Fibroblast of skin of abdomen (primary cell): ENCODE results near the gene PSD.
A peak's percentile ranks its signal among the peaks of the same experiment; 100 is the strongest.

Source experiments
- DNase-seq: peaks from one replicate; pipeline ENCODE4 v3.0.0-alpha.2; 2013

The PSD gene

GRCh38 chr10:102419269-102420180 is 940 bp upstream of the PSD start:
- no peak for DNase-seq

DNA sequence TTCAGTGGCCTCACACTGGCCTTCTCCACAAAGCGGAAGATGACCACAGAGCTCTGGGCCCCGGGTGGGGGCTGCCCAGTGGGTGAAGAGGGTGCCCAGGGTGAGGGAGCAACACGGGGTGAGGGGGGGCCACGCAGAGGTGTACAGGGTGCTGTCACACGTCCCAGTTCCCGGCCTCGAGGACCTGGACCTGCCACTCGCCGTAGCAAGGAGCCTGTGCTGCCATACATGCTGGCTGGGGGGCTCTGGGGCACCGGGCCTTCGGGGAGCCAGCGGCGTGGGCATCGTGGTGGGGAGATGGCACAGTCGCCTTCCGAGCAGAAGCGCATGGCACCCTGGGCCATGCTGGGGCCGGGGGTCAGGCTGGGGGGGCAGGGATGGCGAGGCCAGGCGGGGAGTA is 1.9 kb downstream of the PSD start:
- DNase-seq, result no peak

DNA sequence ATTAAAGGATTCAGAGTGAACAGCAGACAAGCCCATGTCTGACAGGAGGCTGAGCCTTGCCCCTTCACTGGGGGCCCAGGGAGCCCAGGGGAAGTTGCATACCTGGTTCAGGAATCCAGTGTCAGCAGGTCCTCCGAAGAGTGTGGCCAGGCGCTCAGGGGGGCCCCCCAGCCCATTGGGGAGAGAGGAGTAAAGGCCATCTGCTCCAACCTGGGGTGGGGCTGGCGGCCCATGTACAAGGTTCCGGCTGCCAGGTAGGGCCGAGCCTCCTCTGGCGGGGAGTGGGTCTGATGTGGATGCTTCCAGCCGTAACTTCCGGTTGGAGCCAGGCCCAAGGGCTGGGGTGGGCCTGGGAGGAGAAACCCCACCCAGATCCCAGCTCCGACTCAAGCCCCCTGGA is 2.3 kb downstream of the PSD start:
- DNase-seq, result no peak

GRCh38 chr10:102414749-102415148 is 3.8 kb downstream of the PSD start:
- no peak for DNase-seq

- no peak for DNase-seq
Observed at GRCh38 chr10:102413806-102414561, 4.6 kb downstream of the PSD start.

- DNase-seq, result no peak
Observed at GRCh38 chr10:102413053-102413705, 5.4 kb downstream of the PSD start.

GRCh38 chr10:102412293-102412692 is 6.3 kb downstream of the PSD start:
- no peak for DNase-seq

- DNase-seq, result no peak
Observed at GRCh38 chr10:102411341-102412255, 7.0 kb downstream of the PSD start.

GRCh38 chr10:102410429-102411073 is 8.0 kb downstream of the PSD start:
- peak; percentile 42 for DNase-seq

DNA sequence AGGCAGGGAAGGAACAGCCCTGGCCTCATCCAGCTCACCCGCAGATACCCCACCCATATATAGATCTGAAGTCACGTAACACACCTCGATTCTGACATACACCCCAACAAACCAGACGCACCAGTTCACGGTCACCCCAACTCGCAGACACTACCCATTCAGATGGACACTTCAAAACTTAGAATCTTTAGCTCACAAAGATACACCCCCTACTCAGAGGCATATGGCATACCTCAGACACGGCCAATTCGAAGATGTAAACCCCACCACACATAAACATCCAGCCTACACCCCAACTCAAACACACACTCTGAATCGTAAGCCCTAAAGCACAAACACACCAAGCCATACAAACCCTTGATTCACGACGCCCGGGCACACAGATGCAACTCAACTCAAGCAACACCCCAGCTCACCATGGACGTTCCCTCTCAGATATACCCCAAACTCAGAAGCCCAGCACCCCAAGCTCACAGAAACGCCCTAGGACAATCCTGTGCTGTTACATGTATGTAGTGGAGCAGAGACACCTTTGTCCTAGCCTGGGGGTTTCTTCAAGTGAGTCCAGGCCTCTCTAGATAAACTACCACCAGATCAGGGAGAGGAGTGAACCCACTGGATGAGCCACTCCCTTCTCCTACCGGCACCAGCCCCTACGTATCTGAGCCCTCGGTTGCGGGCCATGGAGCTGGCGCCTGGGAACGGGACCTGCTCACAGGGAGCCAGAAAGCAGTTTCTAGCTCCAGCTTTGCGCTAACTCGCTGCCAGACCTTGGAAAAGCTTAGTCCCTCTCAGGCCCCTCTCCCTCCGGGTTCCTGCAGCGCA is 8.8 kb downstream of the PSD start:
- DNase-seq, result no peak

DNA sequence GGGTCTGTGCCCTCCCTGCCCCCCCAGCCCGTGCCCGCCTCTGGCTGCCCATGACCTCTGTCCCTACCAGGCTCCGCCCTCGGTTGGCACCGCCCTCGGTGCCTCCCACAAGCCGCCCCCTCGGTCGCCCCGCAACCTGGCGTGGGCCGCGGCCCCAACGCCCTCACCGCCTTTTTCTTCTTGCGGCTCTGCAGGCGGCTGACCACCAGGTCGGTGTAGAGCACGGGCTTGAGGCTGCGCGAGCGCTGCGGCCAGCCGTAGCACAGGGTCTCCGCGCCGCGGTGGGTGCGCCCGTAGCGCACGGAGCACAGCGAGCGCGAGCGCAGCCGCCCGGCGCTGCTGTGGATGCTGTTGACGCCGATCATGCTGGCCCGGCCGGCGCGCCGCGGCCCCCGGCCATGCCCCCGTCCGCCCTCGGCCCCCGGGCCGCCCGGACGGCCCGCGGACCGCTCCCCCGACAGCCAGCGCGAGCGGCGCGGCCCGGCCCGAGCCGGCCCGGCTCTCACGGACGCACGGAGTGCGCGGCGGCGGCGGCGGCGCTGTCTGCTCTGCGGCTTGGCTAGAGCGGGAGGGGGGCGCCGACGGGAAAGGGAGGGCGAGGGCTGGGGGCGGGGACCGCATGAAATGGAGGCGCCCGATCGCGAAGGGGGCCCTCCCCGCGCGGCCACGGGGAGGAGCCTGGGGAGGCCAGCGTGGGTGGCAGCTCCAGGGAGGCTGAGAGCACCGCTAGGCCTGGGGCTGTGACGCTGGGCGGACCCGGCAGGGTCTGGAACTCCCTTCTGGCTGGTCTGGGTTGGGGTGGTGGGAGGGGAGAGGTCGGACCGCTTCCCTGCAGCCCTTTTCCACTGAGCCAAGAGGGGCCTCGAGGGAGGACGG is 9.6 kb downstream of the PSD start:
- peak; percentile 62 for DNase-seq

DNA sequence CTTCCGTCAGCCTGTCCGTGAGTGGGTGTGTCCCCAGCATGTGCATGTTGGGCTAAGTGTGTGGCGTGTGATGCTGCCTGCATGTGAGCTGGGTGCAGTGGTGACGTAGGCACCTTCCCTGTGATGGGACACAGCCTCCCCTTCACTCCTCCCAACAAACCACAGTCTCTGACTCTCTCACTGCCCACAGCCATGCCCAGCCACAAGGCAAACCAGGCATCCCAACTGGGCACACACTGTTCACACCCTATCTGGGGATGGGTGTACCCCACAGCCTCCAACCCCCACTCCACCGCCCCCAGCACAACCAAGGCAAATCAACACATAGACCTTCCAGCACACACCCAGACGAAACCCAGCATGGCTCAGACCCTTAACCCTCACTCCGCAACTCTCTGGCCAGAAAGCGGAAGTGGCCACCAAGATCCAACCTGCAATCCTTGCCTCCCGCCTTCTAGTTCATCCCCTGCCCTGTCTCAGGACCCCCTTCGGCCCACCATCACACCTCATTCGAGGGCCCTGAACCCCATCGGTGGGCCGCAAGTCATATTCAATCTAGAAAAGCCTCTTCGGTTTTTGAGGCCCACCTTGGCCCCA is 10.4 kb downstream of the PSD start:
- DNase-seq, result no peak

DNA sequence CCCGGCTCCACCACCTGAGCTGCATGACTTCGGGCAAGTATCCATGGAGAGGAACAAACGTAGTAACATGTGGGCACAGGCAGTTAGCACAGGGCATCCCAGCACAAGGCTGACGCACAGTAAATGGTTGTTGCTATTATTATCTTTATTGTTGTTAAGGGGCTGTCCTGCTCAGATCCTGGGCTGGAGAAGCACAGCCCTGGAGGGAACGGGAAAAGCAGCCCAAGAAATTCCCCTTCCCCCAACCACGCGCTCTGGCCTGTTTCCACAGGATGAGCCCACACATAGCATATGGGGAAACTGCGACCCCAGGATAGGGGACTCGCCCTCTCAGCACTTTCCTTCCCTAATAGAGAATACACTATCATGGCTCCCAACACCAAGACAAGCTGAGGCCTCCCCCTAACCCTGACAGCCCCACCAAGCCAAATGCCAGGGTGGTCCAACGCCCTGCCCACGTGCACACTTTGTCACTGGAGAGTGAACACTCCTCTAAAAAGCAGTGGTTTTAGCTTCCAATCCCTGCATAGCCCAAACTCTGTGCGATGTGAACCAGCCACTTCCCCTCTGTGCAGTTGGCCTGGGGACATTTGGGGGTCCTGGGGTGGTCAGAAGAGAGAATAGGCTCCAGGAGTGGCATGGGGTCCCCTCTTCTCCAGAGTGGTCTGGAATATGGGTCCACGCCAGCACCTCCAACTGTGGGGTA is 11.0 kb downstream of the PSD start:
- no peak for DNase-seq

DNA sequence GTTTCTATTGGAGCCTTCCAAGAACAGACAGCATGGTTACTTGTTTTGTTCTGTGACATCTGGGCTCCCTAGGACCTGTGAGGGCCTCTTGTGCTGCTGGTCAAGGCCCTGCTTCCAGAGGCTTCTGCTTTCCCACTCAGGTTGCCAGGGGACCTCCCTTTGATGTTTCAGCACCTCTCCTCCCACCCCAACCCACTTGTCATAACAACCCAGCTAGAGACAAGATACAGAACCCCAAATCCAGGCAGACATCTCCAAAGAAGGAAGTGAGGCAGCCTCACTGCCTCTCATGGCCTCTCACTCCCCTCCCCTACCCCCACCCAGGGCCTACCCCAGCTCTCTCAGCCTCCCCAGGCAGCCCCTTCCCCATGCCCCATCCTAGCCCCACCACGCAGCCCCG is 11.8 kb downstream of the PSD start:
- DNase-seq, result no peak

DNA sequence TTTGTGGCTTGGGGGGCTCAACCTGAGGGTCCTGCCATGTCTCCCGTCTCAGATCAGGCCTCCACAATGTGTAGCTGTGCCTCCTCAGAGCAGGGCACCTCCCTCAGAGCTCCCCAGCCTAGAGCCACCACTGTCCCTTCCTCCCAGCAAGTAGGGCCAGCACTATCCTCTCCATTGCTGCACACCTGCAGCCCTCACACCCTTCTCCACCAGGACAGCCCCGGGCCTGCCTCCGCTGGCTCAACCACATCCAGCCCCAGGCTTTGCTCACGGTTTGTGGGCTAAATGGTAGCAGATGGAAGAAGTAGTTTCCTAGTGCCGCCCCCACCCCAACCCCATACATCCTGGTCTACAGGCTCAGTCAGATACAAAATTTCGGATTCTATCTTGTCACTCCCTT is 13.0 kb downstream of the PSD start:
- DNase-seq, result no peak

DNA sequence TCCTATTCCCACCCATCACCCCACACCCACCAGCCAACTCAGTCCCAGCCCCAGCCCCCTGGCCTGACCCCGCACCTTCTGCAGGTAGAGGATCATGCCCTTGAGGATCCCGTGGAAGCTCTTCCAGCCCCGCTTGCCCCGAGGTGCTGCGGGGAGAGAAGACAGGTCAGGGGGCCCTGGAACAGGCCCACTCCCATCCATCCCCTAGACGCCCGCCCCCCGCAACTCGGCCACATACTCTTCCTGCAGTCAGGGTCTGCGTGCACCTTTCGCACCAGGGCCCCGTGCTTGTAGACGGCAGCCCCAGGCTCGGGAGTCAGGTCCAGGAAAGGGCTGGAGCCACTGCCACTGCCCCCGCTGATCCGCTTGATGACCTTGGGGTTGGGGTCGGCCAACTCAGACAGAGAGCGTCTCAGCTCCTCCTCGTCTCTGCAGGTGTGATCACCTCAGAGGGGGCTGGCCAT is 13.4 kb downstream of the PSD start:
- DNase-seq, result no peak

DNA sequence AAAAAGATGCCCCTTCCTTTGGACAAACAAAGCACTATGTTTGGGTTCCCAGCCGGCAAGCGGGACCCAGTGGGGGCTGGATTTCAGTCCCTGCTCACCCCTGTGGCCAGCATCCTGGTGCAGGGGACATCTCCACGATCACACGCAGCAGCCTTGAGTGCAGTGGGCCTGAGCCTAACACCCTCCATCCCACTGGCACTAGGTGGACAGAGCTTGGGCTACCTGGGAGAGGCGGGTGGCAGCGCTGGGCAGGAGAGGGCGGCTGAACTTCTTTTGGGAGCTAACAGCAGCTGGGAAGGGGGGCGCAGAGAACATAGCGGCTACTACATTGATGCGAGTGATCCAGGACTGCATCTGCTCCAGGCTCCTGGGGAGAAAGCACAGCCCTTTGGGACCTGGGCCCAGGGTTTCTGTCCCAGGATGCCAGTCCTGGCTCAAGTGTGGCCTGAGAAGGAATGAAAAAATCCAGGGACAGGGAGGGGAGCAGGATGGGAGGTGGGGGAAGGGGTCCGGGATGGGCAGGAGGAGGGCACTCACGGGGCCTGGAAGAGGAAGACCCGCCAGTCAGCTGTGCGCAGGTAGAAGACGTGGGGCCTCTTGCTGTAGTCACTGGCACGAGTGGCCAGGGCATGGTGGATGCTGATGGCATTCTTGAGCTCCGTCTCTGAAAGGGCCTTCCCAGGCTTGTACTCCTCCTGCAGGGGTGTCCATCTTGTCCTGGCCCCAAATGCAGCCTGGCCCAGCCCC is 14.1 kb downstream of the PSD start:
- no peak for DNase-seq

DNA sequence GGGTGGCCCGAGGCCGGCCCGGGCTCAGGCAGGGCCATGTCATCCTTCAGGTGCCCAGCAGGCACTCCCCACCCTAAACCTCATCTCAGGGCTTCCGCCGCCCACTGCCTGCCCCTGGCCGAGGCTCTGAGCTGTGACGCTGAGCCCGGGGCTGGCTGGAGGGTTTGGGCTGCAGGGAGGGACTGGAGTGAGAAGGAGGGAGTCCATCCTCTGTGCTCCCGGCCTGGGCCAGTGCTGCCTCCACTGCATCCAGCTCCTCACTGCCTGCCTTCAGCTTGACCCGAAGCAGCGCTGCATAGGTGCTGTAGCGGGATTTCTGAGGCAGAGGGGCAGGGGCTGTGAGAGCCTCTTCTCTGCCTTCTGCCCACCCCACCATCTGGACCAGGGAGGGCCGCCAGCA is 15.5 kb downstream of the PSD start:
- no peak for DNase-seq
